ENCODE results near the gene SRGAP3.

SRGAP3 gene

DNA sequence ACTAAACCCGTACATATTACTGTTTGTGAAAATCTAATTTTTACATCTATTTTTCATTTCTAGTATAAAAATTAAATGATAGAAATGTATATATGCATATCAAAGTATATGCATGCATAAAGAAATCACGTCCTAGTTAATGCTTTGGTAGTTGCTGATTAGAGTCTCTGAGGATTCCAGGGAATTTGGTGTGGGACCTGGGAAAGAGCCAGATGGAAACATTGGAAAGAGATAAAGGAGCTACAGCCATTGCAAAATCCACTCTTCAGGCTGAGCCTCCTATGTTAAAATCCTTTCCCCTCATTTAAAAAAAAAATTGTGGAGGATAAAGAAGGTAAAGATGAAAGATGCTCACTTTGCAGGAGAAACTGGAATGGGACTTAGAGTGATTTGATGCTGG, 134.1 kb downstream of the SRGAP3 start:
- H3K27ac ChIP-seq (ENCODE audit: low read depth, low read length): no peak overlapping the region
- no peaks in the 10 kb centered on the region for H3K9me3 ChIP-seq (ENCODE audit: control insufficient read depth in 1 of 2, low read length in 2 of 2)
- no peaks in the 10 kb centered on the region for H3K27me3 ChIP-seq (ENCODE audit: control insufficient read depth in 1 of 2, insufficient read depth in 2 of 2, low read length in 2 of 2)
- no peaks in the 10 kb centered on the region for H3K36me3 ChIP-seq (ENCODE audit: control insufficient read depth in 1 of 2, insufficient read depth in 2 of 2, low read length in 2 of 2)
- H3K4me3 ChIP-seq (ENCODE audit: low read depth in 1 of 2, low read length in 2 of 2): no peak overlapping the region
- H3K4me1 ChIP-seq (ENCODE audit: control insufficient read depth in 1 of 2, insufficient read depth in 2 of 2, low read length in 2 of 2): peaks cover 0 to 3% of the 10 kb centered on the region in 2 donors
- H3K9ac ChIP-seq (ENCODE audit: low read depth in 1 of 2, low read length in 2 of 2): no peak overlapping the region

DNA sequence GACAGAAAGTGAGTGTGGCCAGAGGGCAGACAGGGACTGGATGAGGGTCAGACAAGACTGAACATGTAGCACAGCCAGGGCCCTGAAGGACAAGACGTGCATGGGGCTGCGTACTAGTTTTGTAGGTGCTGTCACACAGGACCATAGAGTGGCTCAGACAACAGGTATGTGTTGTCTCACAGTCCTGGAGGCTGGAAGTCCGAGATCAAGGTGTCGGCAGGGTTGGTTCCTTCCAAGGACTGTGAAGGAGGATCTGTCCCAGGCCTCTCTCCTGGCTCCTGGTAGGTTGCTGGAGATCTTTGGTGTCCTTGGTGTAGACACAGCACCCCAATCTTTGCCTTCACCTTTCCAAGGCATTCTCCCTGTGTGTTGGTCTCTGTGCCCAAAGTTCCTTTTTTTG, 136.4 kb downstream of the SRGAP3 start:
- H3K27ac ChIP-seq (ENCODE audit: low read depth, low read length): no peak overlapping the region
- H3K4me1 ChIP-seq (ENCODE audit: control insufficient read depth in 1 of 2, insufficient read depth in 2 of 2, low read length in 2 of 2): peaks cover 0 to 3% of the 10 kb centered on the region in 2 donors

DNA sequence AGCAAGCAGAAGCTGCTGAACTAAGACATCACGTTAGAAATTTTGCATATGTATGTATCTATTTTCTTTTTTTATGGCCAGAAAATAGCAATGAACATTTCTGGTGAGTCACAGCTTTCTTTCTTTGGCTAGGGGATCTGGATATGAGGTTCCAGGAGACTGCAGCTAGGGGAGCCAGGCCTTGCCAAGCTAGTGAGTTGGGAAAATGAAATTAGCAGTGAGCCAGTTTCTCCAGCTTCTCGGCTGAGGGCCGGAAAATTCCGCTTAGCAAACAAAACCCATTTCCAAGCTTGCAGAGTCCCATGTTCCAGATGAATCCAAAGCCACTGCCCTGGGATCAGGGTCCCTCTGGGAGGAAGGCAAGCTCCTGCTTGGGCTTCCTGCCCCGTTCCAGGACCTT, 137.6 kb downstream of the SRGAP3 start:
- no peak overlapping the region for H3K9ac ChIP-seq (ENCODE audit: low read depth in 1 of 2, low read length in 2 of 2)
- H3K27ac ChIP-seq (ENCODE audit: low read depth, low read length): no peak overlapping the region

More for the DNA sequence above, 136.4 kb downstream of the SRGAP3 start:
- no peaks in the 10 kb centered on the region for H3K36me3 ChIP-seq (ENCODE audit: control insufficient read depth in 1 of 2, insufficient read depth in 2 of 2, low read length in 2 of 2)
- H3K27me3 ChIP-seq (ENCODE audit: control insufficient read depth in 1 of 2, insufficient read depth in 2 of 2, low read length in 2 of 2): no peaks in the 10 kb centered on the region
- no peak overlapping the region for H3K9ac ChIP-seq (ENCODE audit: low read depth in 1 of 2, low read length in 2 of 2)
- H3K4me3 ChIP-seq (ENCODE audit: low read depth in 1 of 2, low read length in 2 of 2): no peak overlapping the region
- H3K9me3 ChIP-seq (ENCODE audit: control insufficient read depth in 1 of 2, low read length in 2 of 2): no peaks in the 10 kb centered on the region

DNA sequence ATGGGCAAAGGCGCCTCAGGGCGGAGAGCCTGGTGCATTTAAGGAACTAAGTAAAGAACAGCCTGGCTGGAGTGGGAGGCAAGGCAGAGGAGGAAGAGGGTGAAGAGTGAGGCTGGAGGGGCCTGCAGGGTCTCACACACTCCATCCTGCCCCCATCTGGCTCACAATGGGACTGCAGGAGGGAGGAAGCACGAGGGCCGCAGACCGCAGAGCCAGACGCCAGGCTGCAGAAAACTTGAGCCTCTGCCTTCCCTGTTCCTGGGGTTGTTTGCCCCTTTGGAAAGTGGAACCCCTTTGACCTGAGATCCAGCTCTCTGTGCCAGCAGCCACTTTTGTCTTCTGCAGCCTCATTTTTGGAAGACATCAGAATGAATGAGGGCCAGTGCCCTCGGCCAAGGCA, 138.0 kb downstream of the SRGAP3 start:
- Histone ChIP-seq H3K36me3 (ENCODE audit: control insufficient read depth in 1 of 2, insufficient read depth in 2 of 2, low read length in 2 of 2) (no peaks in the 10 kb centered on the region), H3K4me1 (ENCODE audit: control insufficient read depth in 1 of 2, insufficient read depth in 2 of 2, low read length in 2 of 2) (peaks cover 0 to 3% of the 10 kb centered on the region in 2 donors), H3K9ac (ENCODE audit: low read depth in 1 of 2, low read length in 2 of 2) (no peak overlapping the region), H3K27me3 (ENCODE audit: control insufficient read depth in 1 of 2, insufficient read depth in 2 of 2, low read length in 2 of 2) (no peaks in the 10 kb centered on the region), H3K4me3 (ENCODE audit: low read depth in 1 of 2, low read length in 2 of 2) (no peak overlapping the region), H3K9me3 (ENCODE audit: control insufficient read depth in 1 of 2, low read length in 2 of 2) (no peaks in the 10 kb centered on the region), H3K27ac (ENCODE audit: low read depth, low read length) (no peak overlapping the region)

More for the DNA sequence above, 137.6 kb downstream of the SRGAP3 start:
- H3K4me3 ChIP-seq (ENCODE audit: low read depth in 1 of 2, low read length in 2 of 2): no peak overlapping the region
- no peaks in the 10 kb centered on the region for H3K36me3 ChIP-seq (ENCODE audit: control insufficient read depth in 1 of 2, insufficient read depth in 2 of 2, low read length in 2 of 2)
- H3K4me1 ChIP-seq (ENCODE audit: control insufficient read depth in 1 of 2, insufficient read depth in 2 of 2, low read length in 2 of 2): peaks cover 0 to 3% of the 10 kb centered on the region in 2 donors
- no peaks in the 10 kb centered on the region for H3K9me3 ChIP-seq (ENCODE audit: control insufficient read depth in 1 of 2, low read length in 2 of 2)
- no peaks in the 10 kb centered on the region for H3K27me3 ChIP-seq (ENCODE audit: control insufficient read depth in 1 of 2, insufficient read depth in 2 of 2, low read length in 2 of 2)

DNA sequence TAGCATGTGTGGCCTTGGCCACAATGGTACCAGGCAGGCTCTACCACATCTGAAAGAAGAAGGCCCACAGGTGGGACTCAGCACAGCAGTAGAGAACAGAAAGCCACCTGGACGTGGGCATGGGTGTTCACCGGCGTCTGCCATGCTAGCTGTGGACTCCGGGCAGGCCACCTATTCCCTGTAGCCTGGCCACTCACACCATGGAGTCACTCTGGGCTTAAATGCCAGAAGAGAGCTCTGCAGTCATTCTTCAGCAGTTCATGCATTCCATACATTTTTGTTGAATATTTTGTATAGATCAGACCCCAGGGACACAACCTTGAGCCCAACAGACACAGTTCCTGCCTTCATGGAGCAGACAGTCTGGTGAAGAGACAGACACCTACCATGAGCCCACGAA, 138.6 kb downstream of the SRGAP3 start:
- no peak overlapping the region for H3K27ac ChIP-seq (ENCODE audit: low read depth, low read length)

DNA sequence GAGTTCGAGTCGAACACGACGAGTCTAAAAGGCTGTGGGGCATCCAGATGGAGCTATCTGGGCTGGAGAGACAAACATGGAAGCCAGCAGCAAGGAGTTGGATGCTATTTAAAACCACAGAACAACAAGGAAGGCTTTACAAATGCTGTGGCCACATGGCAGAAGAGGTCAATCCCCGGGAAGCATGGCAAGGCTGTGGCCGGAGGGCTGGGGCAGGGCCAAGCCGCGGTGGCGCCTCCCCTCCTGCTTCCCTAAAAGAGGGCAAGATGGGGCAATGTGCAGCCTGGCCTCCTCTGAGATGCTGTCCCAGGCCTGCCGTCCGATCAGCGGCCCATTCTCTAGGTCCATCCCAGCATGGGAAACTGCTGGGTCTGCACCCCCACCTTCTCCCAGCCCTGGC, 139.1 kb downstream of the SRGAP3 start:
- Histone ChIP-seq H3K36me3 (ENCODE audit: control insufficient read depth in 1 of 2, insufficient read depth in 2 of 2, low read length in 2 of 2) (no peaks in the 10 kb centered on the region), H3K4me3 (ENCODE audit: low read depth in 1 of 2, low read length in 2 of 2) (no peak overlapping the region), H3K9me3 (ENCODE audit: control insufficient read depth in 1 of 2, low read length in 2 of 2) (no peaks in the 10 kb centered on the region), H3K9ac (ENCODE audit: low read depth in 1 of 2, low read length in 2 of 2) (no peak overlapping the region), H3K27me3 (ENCODE audit: control insufficient read depth in 1 of 2, insufficient read depth in 2 of 2, low read length in 2 of 2) (no peaks in the 10 kb centered on the region), H3K27ac (ENCODE audit: low read depth, low read length) (no peak overlapping the region), H3K4me1 (ENCODE audit: control insufficient read depth in 1 of 2, insufficient read depth in 2 of 2, low read length in 2 of 2) (peaks cover 0 to 3% of the 10 kb centered on the region in 2 donors)

More for the DNA sequence above, 138.6 kb downstream of the SRGAP3 start:
- no peaks in the 10 kb centered on the region for H3K9me3 ChIP-seq (ENCODE audit: control insufficient read depth in 1 of 2, low read length in 2 of 2)
- H3K9ac ChIP-seq (ENCODE audit: low read depth in 1 of 2, low read length in 2 of 2): no peak overlapping the region
- H3K27me3 ChIP-seq (ENCODE audit: control insufficient read depth in 1 of 2, insufficient read depth in 2 of 2, low read length in 2 of 2): no peaks in the 10 kb centered on the region
- H3K4me3 ChIP-seq (ENCODE audit: low read depth in 1 of 2, low read length in 2 of 2): no peak overlapping the region
- no peaks in the 10 kb centered on the region for H3K36me3 ChIP-seq (ENCODE audit: control insufficient read depth in 1 of 2, insufficient read depth in 2 of 2, low read length in 2 of 2)
- H3K4me1 ChIP-seq (ENCODE audit: control insufficient read depth in 1 of 2, insufficient read depth in 2 of 2, low read length in 2 of 2): peaks cover 0 to 3% of the 10 kb centered on the region in 2 donors

DNA sequence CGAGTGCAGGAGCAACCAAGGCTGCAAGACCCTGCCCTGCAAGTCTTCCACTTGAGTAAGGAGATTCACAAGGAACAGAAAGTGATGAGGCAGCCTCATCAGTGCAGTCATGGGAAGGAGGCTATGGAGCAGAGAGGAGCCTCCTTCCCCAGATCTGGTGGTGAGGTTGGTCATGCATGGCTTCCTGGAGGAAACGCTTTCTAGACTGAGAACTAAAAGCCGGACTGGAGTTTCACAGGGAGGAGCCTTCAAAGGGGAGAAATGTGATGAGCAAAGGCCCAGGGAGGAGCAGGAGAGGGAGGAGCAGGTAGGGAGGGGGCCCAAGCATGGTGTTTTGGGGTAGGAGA, 139.9 kb downstream of the SRGAP3 start:
- Histone ChIP-seq H3K36me3 (ENCODE audit: control insufficient read depth in 1 of 2, insufficient read depth in 2 of 2, low read length in 2 of 2) (no peaks in the 10 kb centered on the region), H3K4me3 (ENCODE audit: low read depth in 1 of 2, low read length in 2 of 2) (no peak overlapping the region), H3K9me3 (ENCODE audit: control insufficient read depth in 1 of 2, low read length in 2 of 2) (no peaks in the 10 kb centered on the region), H3K9ac (ENCODE audit: low read depth in 1 of 2, low read length in 2 of 2) (no peak overlapping the region), H3K27ac (ENCODE audit: low read depth, low read length) (no peak overlapping the region), H3K4me1 (ENCODE audit: control insufficient read depth in 1 of 2, insufficient read depth in 2 of 2, low read length in 2 of 2) (peaks cover 0 to 3% of the 10 kb centered on the region in 2 donors), H3K27me3 (ENCODE audit: control insufficient read depth in 1 of 2, insufficient read depth in 2 of 2, low read length in 2 of 2) (no peaks in the 10 kb centered on the region)

DNA sequence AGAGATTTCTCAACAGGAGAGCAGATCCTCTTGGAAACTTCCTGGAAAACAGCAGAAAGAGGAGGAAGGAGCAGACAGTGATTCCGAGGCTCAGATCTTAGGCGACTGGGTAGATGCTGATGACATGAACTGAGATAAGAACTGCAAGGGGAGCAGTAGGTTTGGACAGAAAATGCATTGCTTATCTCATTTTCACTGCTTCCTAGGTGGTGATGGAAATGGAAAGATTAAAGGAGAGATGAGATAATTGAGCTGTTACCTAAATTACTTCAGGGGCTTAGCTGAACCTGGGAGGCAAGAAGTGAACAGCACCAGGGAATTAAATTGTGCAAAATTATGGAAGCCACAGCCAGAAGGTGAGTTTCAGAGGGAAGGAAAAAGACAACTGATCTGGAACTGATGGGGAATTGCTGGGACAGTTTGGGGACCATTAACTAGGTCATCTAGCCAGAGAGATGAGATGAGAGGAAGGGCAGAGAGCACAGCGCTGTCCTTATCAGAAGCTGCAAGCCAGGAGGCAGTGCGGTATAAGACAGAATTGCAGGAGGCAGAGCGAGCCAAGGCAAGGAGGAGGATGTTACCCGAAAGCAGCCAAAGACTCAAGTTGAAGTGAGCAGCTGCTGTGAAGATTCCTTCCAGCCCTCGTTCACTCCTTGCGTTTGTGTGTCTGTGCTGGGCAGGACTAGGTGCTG, 140.4 kb downstream of the SRGAP3 start:
- H3K27ac ChIP-seq (ENCODE audit: low read depth, low read length): no peak overlapping the region
- peaks cover 0 to 3% of the 10 kb centered on the region in 2 donors for H3K4me1 ChIP-seq (ENCODE audit: control insufficient read depth in 1 of 2, insufficient read depth in 2 of 2, low read length in 2 of 2)
- H3K4me3 ChIP-seq (ENCODE audit: low read depth in 1 of 2, low read length in 2 of 2): no peak overlapping the region
- H3K9ac ChIP-seq (ENCODE audit: low read depth in 1 of 2, low read length in 2 of 2): no peak overlapping the region
- H3K27me3 ChIP-seq (ENCODE audit: control insufficient read depth in 1 of 2, insufficient read depth in 2 of 2, low read length in 2 of 2): no peaks in the 10 kb centered on the region
- H3K36me3 ChIP-seq (ENCODE audit: control insufficient read depth in 1 of 2, insufficient read depth in 2 of 2, low read length in 2 of 2): no peaks in the 10 kb centered on the region
- no peaks in the 10 kb centered on the region for H3K9me3 ChIP-seq (ENCODE audit: control insufficient read depth in 1 of 2, low read length in 2 of 2)

DNA sequence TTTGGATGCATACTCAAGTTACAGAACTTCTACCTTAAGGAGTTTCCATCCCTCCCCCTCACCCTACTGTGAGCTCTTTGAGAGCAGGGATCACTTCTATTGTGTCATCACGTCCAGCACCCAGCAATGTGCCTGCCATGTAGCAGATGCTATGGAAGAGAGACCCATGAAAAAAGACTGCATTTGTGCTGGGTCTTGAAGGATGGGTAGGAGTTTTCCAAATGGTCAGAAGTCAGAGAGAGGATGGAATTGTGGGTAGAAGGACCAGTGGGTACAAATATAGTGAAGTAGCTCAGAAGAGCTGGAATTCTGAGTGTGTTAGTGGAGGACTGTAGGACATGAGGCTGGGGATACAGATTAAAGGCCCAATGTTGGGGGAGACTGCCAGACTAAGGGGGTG, 141.7 kb downstream of the SRGAP3 start:
- Histone ChIP-seq H3K27ac (ENCODE audit: low read depth, low read length) (no peak overlapping the region), H3K27me3 (ENCODE audit: control insufficient read depth in 1 of 2, insufficient read depth in 2 of 2, low read length in 2 of 2) (no peaks in the 10 kb centered on the region), H3K36me3 (ENCODE audit: control insufficient read depth in 1 of 2, insufficient read depth in 2 of 2, low read length in 2 of 2) (no peaks in the 10 kb centered on the region), H3K9me3 (ENCODE audit: control insufficient read depth in 1 of 2, low read length in 2 of 2) (no peaks in the 10 kb centered on the region), H3K4me1 (ENCODE audit: control insufficient read depth in 1 of 2, insufficient read depth in 2 of 2, low read length in 2 of 2) (peaks cover 0 to 3% of the 10 kb centered on the region in 2 donors), H3K9ac (ENCODE audit: low read depth in 1 of 2, low read length in 2 of 2) (no peak overlapping the region), H3K4me3 (ENCODE audit: low read depth in 1 of 2, low read length in 2 of 2) (no peak overlapping the region)

DNA sequence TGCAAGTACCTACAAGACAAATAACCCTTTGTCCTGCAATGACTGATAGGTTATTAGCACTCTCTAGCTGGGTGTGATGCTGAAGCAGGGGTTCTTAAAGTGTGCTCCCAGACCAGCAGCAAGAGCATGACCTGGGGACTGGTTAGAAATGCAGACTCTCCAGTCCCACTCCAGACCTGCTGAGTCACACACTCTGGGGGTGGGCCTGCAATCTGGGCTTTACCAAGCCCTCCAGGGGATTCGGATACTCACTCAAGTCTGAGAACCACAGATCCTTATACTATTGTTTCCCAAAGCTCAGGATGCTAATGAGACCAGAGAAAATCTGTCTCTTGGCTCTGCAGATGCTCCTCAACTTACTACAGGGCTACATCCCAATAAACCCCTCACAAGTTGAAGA, 144.0 kb downstream of the SRGAP3 start:
- Histone ChIP-seq H3K9me3 (ENCODE audit: control insufficient read depth in 1 of 2, low read length in 2 of 2) (no peaks in the 10 kb centered on the region), H3K4me1 (ENCODE audit: control insufficient read depth in 1 of 2, insufficient read depth in 2 of 2, low read length in 2 of 2) (no peaks in the 10 kb centered on the region), H3K27me3 (ENCODE audit: control insufficient read depth in 1 of 2, insufficient read depth in 2 of 2, low read length in 2 of 2) (peaks cover 0 to 2% of the 10 kb centered on the region in 2 donors), H3K9ac (ENCODE audit: low read depth in 1 of 2, low read length in 2 of 2) (no peak overlapping the region), H3K36me3 (ENCODE audit: control insufficient read depth in 1 of 2, insufficient read depth in 2 of 2, low read length in 2 of 2) (no peaks in the 10 kb centered on the region), H3K27ac (ENCODE audit: low read depth, low read length) (no peak overlapping the region), H3K4me3 (ENCODE audit: low read depth in 1 of 2, low read length in 2 of 2) (no peak overlapping the region)

Data from duodenal mucosa (tissue), 2 donors.